Neural crest cell (in vitro differentiated cells): ENCODE results near the gene CDKAL1. TPM values are rescaled to one million over a fixed set of nuclear protein-coding genes. Genes with fewer than 3 reads are reported as not detected.

Source experiments
- DNase-seq: peaks from one replicate; pipeline ENCODE4 v3.0.0; 2021; ENCODE audit warnings: low read depth, mixed read lengths, low spot score
- H3K27ac Mint-ChIP-seq: one replicate; pipeline ENCODE4 v1.8.0; 2021; ENCODE audit warnings: mild to moderate bottlenecking, mixed read lengths; ENCODE audit not compliant: unreplicated experiment
- H3K27me3 Mint-ChIP-seq: 2 replicates; pipeline ENCODE4 v1.8.0; 2021; ENCODE audit warnings: low read depth, mild to moderate bottlenecking, mixed read lengths
- H3K36me3 Mint-ChIP-seq: 2 replicates; pipeline ENCODE4 v1.8.0; 2021; ENCODE audit warnings: low read depth, mild to moderate bottlenecking, mixed read lengths
- H3K4me1 Mint-ChIP-seq: 2 replicates; pipeline ENCODE4 v1.8.0; 2021; ENCODE audit warnings: mixed read lengths
- H3K4me3 Mint-ChIP-seq: one replicate; pipeline ENCODE4 v1.8.0; 2021; ENCODE audit warnings: mild to moderate bottlenecking, mixed read lengths
- H3K9me3 Mint-ChIP-seq: 2 replicates; pipeline ENCODE4 v1.8.0; 2021; ENCODE audit warnings: mixed read lengths
- CTCF ChIP-seq: fragments of 200-600 bp; sonication (generic); conservative IDR thresholded peaks from 2 replicates; pipeline ENCODE4 v1.5.0; 2021; ENCODE audit warnings: antibody characterized with exemption, mild to moderate bottlenecking
- total RNA-seq: library from RNA; stranded (reverse); gene quantifications from 2 replicates; pipeline ENCODE4 v1.2.1, GENCODE V29; 2021

Gene CDKAL1
- total RNA-seq, 1 donor from 2014 or later: 25.4 TPM

- Mint-ChIP-seq H3K9me3 (peaks cover 12% of the 10 kb centered on the region), H3K36me3 (peaks cover 23% of the 10 kb centered on the region), H3K4me1 (peaks cover 38% of the 10 kb centered on the region), H3K27ac (no peak overlapping the region), H3K27me3 (no peaks in the 10 kb centered on the region), H3K4me3 (no peak overlapping the region)
- no peak for DNase-seq
- no peak for TF ChIP-seq CTCF
Observed at GRCh38 chr6:20997143-20997769, 463.0 kb downstream of the CDKAL1 start.

GRCh38 chr6:20997770-20998147 lies 463.5 kb downstream of the CDKAL1 start:
- no peak for DNase-seq
- peaks cover 24% of the 10 kb centered on the region for H3K36me3 Mint-ChIP-seq

GRCh38 chr6:20998748-20999448 lies 464.6 kb downstream of the CDKAL1 start:
- TF ChIP-seq CTCF: no peak
- H3K36me3 Mint-ChIP-seq: peaks cover 22% of the 10 kb centered on the region
- H3K9me3 Mint-ChIP-seq: peaks cover 12% of the 10 kb centered on the region
- no peaks in the 10 kb centered on the region for H3K27me3 Mint-ChIP-seq
- peaks cover 42% of the 10 kb centered on the region for H3K4me1 Mint-ChIP-seq
- no peak overlapping the region for H3K4me3 Mint-ChIP-seq
- no peak for DNase-seq
- no peak overlapping the region for H3K27ac Mint-ChIP-seq

More at GRCh38 chr6:20997770-20998147, 463.5 kb downstream of the CDKAL1 start:
- no peak overlapping the region for H3K4me3 Mint-ChIP-seq
- TF ChIP-seq CTCF: no peak
- H3K27ac Mint-ChIP-seq: no peak overlapping the region
- peaks cover 12% of the 10 kb centered on the region for H3K9me3 Mint-ChIP-seq
- no peaks in the 10 kb centered on the region for H3K27me3 Mint-ChIP-seq
- H3K4me1 Mint-ChIP-seq: peaks cover 38% of the 10 kb centered on the region

- Mint-ChIP-seq H3K27me3 (no peaks in the 10 kb centered on the region), H3K4me1 (peaks cover 47% of the 10 kb centered on the region), H3K27ac (no peak overlapping the region), H3K9me3 (peaks cover 7% of the 10 kb centered on the region), H3K36me3 (peaks cover 16% of the 10 kb centered on the region), H3K4me3 (no peak overlapping the region)
- DNase-seq: no peak
- TF ChIP-seq CTCF: no peak
Observed at GRCh38 chr6:21000331-21000801, 466.1 kb downstream of the CDKAL1 start.

- no peak overlapping the region for H3K27ac Mint-ChIP-seq
- no peak for TF ChIP-seq CTCF
- H3K4me1 Mint-ChIP-seq: peaks cover 53% of the 10 kb centered on the region
- peaks cover 9% of the 10 kb centered on the region for H3K36me3 Mint-ChIP-seq
- no peaks in the 10 kb centered on the region for H3K9me3 Mint-ChIP-seq
- no peaks in the 10 kb centered on the region for H3K27me3 Mint-ChIP-seq
- no peak overlapping the region for H3K4me3 Mint-ChIP-seq
- no peak for DNase-seq
Observed at GRCh38 chr6:21001736-21002135, 467.5 kb downstream of the CDKAL1 start.
